CD4-positive, CD25-positive, alpha-beta regulatory T cell (primary cell): ENCODE results near the gene R3HDM4. TPM values are rescaled to one million over a fixed set of nuclear protein-coding genes. Genes with fewer than 3 reads are reported as not detected.
"Not testable (repeated sequence)": the region's sequence is repeated elsewhere in the genome, so short reads cannot be mapped to it uniquely, and the experiment has no call there.

ENCODE experiments used
- ATAC-seq, 2 donors: fragments of 150-1000 bp; cut with Tn5 transposase; one replicate each; pipeline ENCODE4 v1.10.0; 2021; ENCODE audit warnings: low read depth in 2 of 2, moderate number of reproducible peaks in 2 of 2, moderate library complexity in 1 of 2
- DNase-seq, 3 donors: peaks; one replicate each; pipeline versions ENCODE4 v3.0.0 to v3.0.0-alpha.2; 2012 to 2022; ENCODE audit warnings: mixed read lengths in 1 of 3
- H3K27ac ChIP-seq: one replicate; pipeline ENCODE4 v1.7.0; 2013; ENCODE audit warnings: mild to moderate bottlenecking, low read length; ENCODE audit not compliant: insufficient read depth, poor library complexity, severe bottlenecking
- H3K27me3 ChIP-seq: one replicate; pipeline ENCODE4 v1.7.0; 2013; ENCODE audit warnings: low read length; ENCODE audit not compliant: control insufficient read depth, insufficient read depth
- H3K36me3 ChIP-seq: one replicate; pipeline ENCODE4 v1.7.0; 2013; ENCODE audit warnings: mild to moderate bottlenecking, low read length, moderate library complexity; ENCODE audit not compliant: control insufficient read depth, insufficient read depth
- H3K4me1 ChIP-seq: 2 replicates; pipeline ENCODE4 v1.7.0; 2013; ENCODE audit warnings: mild to moderate bottlenecking, low read length; ENCODE audit not compliant: insufficient read depth, control insufficient read depth, poor library complexity, severe bottlenecking
- H3K4me3 ChIP-seq: one replicate; pipeline ENCODE4 v1.7.0; 2013; ENCODE audit warnings: low read depth, mild to moderate bottlenecking, low read length, moderate library complexity
- H3K9me3 ChIP-seq, 2 experiments: 1 replicate in 1 of 2; 2 replicates in 1 of 2; pipeline ENCODE4 v1.7.0; 2013; ENCODE audit warnings: low read length in 2 of 2, mild to moderate bottlenecking in 1 of 2, moderate library complexity in 1 of 2; ENCODE audit not compliant: control insufficient read depth in 2 of 2
- H3K27ac Mint-ChIP-seq, 3 donors: one replicate each; pipeline ENCODE4 v1.8.0; 2020 to 2022; ENCODE audit warnings: mild to moderate bottlenecking in 3 of 3, mixed read lengths in 3 of 3, moderate library complexity in 2 of 3
- H3K27me3 Mint-ChIP-seq: one replicate; pipeline ENCODE4 v1.8.0; 2022; ENCODE audit warnings: mild to moderate bottlenecking, mixed read lengths
- H3K36me3 Mint-ChIP-seq: one replicate; pipeline ENCODE4 v1.8.0; 2020; ENCODE audit warnings: mixed read lengths
- H3K4me1 Mint-ChIP-seq, 4 donors: one replicate each; pipeline ENCODE4 v1.8.0; 2020 to 2022; ENCODE audit warnings: mixed read lengths in 4 of 4, mild to moderate bottlenecking in 1 of 4
- H3K4me3 Mint-ChIP-seq, 4 donors: one replicate each; pipeline ENCODE4 v1.8.0; 2020 to 2022; ENCODE audit warnings: mild to moderate bottlenecking in 4 of 4, mixed read lengths in 4 of 4, moderate library complexity in 3 of 4
- H3K9me3 Mint-ChIP-seq, 7 donors: one replicate each; pipeline ENCODE4 v1.8.0; 2020 to 2022; ENCODE audit warnings: mixed read lengths in 7 of 7, mild to moderate bottlenecking in 3 of 7, moderate library complexity in 2 of 7
- polyA plus RNA-seq, 4 donors: library from polyadenylated mRNA; unstranded; fragments of 300-500 nt; fragmentation: Illumina TruSeq; gene quantifications; one replicate each; pipeline ENCODE4 v1.2.3, GENCODE V29; 2021
- total RNA-seq: library from RNA; stranded (reverse); gene quantifications from one replicate; pipeline ENCODE4 v1.2.3, GENCODE V29; 2022

The R3HDM4 gene
- total and polyA plus RNA-seq, 5 donors from 2014 or later = 249 to 283 (median 266) TPM

DNA sequence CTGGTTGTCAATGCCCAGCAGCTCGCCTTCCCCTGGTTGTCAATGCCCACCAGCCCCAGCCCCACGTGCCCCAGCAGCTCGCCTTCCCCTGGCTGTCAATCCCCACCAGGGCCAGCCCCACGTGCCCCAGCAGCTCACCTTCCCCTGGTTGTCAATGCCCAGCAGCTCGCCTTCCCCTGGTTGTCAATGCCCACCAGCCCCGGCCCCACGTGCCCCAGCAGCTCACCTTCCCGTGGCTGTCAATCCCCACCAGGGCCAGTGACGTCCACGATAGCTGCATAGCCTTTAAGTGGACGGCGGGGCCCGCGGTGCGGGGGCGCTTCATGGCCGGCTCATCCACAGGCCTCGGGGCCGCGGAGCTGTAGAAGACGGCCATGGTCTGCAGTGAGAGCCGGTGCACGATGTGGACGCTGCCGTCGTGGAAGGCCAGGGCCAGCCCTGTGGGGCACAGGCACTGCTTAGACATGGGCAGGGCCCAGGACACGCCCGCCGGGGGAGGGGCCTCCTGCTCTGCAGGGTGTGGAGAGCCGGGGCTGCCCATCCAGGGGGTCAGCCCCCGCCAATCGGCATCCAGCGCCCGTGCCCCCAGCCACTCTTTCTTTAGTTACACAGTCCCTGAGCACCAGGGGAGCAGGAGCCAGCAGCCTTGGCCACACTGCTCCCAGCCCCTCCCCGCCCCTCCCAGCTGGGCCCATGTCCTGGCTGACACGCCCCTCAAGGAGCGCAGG lies 33.1 kb downstream of the R3HDM4 start:
- H3K27ac Mint-ChIP-seq = peak overlapping the region in 1 of 3 donors; percentile 86
- no peak overlapping the region for H3K4me3 Mint-ChIP-seq
- peaks cover 42% of the 10 kb centered on the region for H3K36me3 ChIP-seq

DNA sequence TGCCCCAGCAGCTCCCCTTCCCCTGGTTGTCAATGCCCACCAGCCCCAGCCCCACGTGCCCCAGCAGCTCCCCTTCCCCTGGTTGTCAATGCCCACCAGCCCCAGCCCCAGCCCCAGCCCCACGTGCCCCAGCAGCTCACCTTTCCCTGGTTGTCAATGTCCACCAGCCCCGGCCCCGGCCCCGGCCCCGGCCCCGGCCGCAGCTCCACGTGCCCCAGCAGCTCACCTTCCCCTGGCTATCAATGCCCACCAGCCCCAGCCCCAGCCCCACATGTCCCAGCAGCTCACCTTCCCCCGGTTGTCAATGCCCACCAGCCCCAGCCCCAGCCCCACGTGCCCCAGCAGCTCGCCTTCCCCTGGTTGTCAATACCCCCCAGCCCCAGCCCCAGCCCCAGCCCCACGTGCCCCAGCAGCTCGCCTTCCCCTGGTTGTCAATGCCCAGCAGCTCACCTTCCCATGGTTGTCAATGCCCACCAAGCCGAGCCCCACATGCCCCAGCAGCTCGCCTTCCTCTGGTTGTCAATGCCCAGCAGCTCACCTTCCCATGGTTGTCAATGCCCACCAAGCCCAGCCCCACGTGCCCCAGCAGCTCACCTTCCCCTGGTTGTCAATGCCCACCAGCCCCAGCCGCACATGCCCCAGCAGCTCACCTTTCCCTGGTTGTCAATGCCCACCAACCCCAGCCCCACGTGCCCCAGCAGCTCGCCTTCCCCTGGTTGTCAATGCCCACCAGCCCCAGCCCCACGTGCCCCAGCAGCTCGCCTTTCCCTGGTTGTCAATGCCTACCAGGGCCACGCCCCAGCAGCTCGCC lies 34.1 kb downstream of the R3HDM4 start:
- DNase-seq, H3K36me3 Mint-ChIP-seq, H3K4me1 ChIP-seq, H3K27me3 Mint-ChIP-seq, H3K9me3 ChIP-seq, H3K27ac ChIP-seq, H3K9me3 Mint-ChIP-seq, H3K4me3 Mint-ChIP-seq, H3K4me3 ChIP-seq, ATAC-seq, H3K4me1 Mint-ChIP-seq, H3K27me3 ChIP-seq: not testable (repeated sequence)
- peaks cover 39% of the 10 kb centered on the region for H3K36me3 ChIP-seq
- peak overlapping the region in 2 of 3 donors; percentile 1 to 86 for H3K27ac Mint-ChIP-seq

More for the DNA sequence above, 33.1 kb downstream of the R3HDM4 start:
- Mint-ChIP-seq H3K36me3 (peaks cover 4% of the 10 kb centered on the region), H3K27me3 (no peaks in the 10 kb centered on the region), H3K9me3 (no peaks in the 10 kb centered on the region), H3K4me1 (peaks cover 0 to 3% (median 0%) of the 10 kb centered on the region in 4 donors)
- no peaks in the 10 kb centered on the region for H3K4me1 ChIP-seq
- H3K27me3 ChIP-seq = no peaks in the 10 kb centered on the region
- ATAC-seq (no peak), DNase-seq (no peak)
- no peaks in the 10 kb centered on the region for H3K9me3 ChIP-seq
- no peak overlapping the region for H3K27ac ChIP-seq
- no peak overlapping the region for H3K4me3 ChIP-seq

DNA sequence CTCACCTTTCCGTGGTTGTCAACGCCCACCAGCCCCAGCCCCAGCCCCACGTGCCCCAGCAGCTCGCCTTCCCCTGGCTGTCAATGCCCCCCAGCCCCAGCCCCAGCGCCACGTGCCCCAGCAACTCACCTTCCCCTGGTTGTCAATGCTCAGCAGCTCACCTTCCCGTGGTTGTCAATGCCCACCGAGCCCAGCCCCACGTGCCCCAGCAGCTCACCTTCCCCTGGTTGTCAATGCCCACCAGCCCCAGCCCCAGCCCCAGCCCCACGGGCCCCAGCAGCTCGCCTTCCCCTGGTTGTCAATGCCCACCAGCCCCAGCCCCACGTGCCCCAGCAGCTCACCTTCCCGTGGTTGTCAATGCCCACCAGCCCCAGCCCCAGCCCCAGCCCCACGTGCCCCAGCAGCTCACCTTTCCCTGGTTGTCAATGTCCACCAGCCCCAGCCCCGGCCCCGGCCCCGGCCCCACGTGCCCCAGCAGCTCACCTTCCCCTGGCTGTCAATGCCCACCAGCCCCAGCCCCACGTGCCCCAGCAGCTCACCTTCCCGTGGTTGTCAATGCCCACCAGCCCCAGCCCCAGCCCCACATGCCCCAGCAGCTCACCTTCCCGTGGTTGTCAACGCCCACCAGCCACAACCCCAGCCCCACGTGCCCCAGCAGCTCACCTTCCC lies 34.9 kb downstream of the R3HDM4 start:
- H3K36me3 ChIP-seq = peaks cover 35% of the 10 kb centered on the region
- H3K9me3 ChIP-seq, H3K4me3 Mint-ChIP-seq, DNase-seq, ATAC-seq, H3K27me3 ChIP-seq, H3K9me3 Mint-ChIP-seq, H3K4me3 ChIP-seq, H3K4me1 ChIP-seq, H3K36me3 Mint-ChIP-seq, H3K27me3 Mint-ChIP-seq, H3K27ac ChIP-seq, H3K4me1 Mint-ChIP-seq: not testable (repeated sequence)
- peak overlapping the region in 1 of 3 donors; percentile 26 for H3K27ac Mint-ChIP-seq

DNA sequence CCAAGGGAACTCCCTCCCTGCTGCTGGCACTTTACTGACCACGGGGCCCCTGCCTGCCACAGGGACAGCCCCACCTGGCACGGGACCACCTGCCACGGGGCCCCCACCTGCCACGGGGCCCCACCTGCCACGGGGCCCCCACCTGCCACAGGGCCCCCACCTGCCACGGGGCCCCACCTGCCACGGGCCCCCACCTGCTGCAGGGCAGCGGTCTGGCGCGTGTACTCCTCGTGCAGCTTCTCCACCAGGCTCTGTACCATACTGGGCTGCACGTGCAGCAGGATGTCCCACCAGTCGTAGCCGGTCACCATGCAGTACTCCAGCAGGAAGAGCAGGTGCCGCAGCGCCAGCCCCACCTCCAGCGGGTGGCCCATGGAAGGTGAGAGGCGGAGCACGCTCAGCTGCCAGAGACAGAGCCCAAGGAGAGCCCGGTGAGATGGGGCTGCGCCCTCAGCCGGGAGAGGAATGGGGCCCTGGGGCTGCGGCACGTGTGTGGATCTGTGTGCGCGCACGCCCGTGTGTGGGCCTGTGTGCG lies 36.2 kb downstream of the R3HDM4 start:
- H3K4me3 ChIP-seq = no peak overlapping the region
- Mint-ChIP-seq H3K36me3 (peaks cover 4% of the 10 kb centered on the region), H3K9me3 (peaks cover 0 to 3% (median 0%) of the 10 kb centered on the region in 7 donors), H3K4me3 (no peak overlapping the region), H3K27me3 (peaks cover 5% of the 10 kb centered on the region), H3K4me1 (peaks cover 0 to 14% (median 3%) of the 10 kb centered on the region in 4 donors), H3K27ac (peak overlapping the region in 1 of 3 donors; percentile 89)
- peaks cover 25% of the 10 kb centered on the region for H3K36me3 ChIP-seq
- H3K27me3 ChIP-seq = no peaks in the 10 kb centered on the region
- peaks cover 13% of the 10 kb centered on the region for H3K4me1 ChIP-seq
- DNase-seq = no peak
- H3K27ac ChIP-seq = no peak overlapping the region
- no peak for ATAC-seq
- H3K9me3 ChIP-seq = no peaks in the 10 kb centered on the region

DNA sequence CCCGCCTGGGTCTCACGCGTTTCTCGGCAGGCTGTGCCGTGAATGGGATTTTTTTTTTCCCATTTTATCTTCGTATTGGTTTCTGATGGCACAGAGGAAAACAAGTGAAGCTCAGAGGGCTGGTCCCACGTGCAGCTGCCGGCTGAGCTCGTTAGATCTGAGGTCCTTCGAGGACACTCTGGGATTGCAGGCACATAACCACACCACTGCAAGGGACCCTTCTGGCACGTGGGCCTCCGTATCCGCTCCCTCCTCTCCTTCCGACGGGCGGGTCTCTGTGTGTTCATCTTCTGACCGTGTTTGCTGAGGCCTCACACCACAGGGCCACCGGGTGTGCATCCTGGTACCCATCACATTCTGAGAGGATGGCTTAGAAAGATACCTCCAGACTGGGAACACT lies 36.9 kb downstream of the R3HDM4 start:
- H3K27ac Mint-ChIP-seq = peak overlapping the region in 1 of 3 donors; percentile 54
- Histone ChIP-seq H3K27me3 (no peaks in the 10 kb centered on the region), H3K36me3 (peaks cover 18% of the 10 kb centered on the region), H3K4me3 (no peak overlapping the region), H3K27ac (no peak overlapping the region), H3K9me3 (no peaks in the 10 kb centered on the region), H3K4me1 (peaks cover 14% of the 10 kb centered on the region)
- H3K4me1 Mint-ChIP-seq = peaks cover 0 to 17% (median 3%) of the 10 kb centered on the region in 4 donors
- H3K9me3 Mint-ChIP-seq = peaks cover 0 to 3% (median 0%) of the 10 kb centered on the region in 7 donors
- ATAC-seq (no peak), DNase-seq (no peak)
- peaks cover 4% of the 10 kb centered on the region for H3K36me3 Mint-ChIP-seq
- no peak overlapping the region for H3K4me3 Mint-ChIP-seq
- peaks cover 5% of the 10 kb centered on the region for H3K27me3 Mint-ChIP-seq

DNA sequence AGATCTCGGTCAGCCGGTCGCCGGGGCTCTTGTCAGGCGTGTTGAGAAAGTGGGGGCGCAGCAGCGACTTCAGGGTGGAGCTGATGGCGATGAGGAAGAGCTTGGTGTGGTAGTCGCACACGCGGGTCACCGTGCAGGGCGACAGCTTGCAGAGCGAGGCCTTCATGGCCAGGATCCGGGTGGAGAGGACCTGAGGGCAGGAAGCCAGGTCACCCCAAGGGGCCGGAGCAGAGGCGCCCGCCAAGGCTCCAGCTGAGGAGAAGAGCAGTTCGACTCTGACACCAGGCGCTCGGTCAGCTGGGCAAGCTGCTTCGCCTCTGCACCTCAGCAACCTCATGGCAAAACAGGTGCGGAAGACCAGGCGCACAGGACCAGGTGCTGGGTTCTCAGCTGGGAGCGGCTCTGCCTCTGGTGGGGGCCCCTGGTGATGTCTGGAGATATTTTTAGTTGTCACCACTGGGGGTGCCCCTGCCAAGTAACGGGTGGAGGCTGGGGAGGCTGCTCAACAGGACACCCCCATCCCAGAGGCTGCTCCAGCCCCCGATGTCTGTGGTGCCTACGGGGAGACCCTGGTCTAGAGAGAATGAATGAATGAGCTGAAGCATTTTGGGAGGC lies 37.6 kb downstream of the R3HDM4 start:
- Mint-ChIP-seq H3K4me1 (peaks cover 0 to 19% (median 3%) of the 10 kb centered on the region in 4 donors), H3K36me3 (peaks cover 5% of the 10 kb centered on the region), H3K4me3 (no peak overlapping the region), H3K9me3 (peaks cover 0 to 3% (median 0%) of the 10 kb centered on the region in 7 donors), H3K27ac (peak overlapping the region in 1 of 3 donors; percentile 38), H3K27me3 (peaks cover 5% of the 10 kb centered on the region)
- Histone ChIP-seq H3K27ac (no peak overlapping the region), H3K4me1 (peaks cover 14% of the 10 kb centered on the region), H3K9me3 (no peaks in the 10 kb centered on the region), H3K36me3 (peaks cover 16% of the 10 kb centered on the region), H3K4me3 (no peak overlapping the region), H3K27me3 (no peaks in the 10 kb centered on the region)
- DNase-seq = no peak
- no peak for ATAC-seq

DNA sequence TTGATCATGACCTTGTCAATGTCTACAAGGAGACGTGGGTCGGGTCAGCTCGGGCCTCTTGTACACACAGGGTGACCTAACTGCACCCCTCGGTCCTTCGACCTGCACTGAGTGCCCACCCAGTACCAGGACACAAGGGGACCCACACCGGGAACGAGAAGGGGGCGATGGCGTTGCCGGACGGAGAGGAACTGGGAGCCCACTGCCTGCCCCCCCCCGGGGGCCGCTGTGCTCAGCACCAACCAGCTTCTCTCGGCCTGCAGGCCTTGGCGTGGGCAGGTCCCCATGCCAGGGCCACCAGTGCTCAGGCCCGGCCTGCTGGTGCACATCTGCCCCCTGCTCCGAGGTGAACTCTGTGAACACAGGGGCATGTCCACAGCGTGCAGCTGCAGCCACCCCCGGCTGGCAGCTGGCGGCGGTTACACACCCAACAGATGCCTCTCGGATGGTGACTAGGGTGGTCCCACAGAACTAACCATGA lies 39.4 kb downstream of the R3HDM4 start:
- Mint-ChIP-seq H3K9me3 (peaks cover 0 to 3% (median 0%) of the 10 kb centered on the region in 7 donors), H3K36me3 (peaks cover 11% of the 10 kb centered on the region), H3K4me1 (peaks cover 0 to 21% (median 6%) of the 10 kb centered on the region in 4 donors), H3K27ac (no peak overlapping the region), H3K27me3 (peaks cover 5% of the 10 kb centered on the region), H3K4me3 (peak overlapping the region in 1 of 4 donors; percentile 13)
- DNase-seq (no peak), ATAC-seq (no peak)
- no peaks in the 10 kb centered on the region for H3K27me3 ChIP-seq
- peak overlapping the region; percentile 33 for H3K27ac ChIP-seq
- H3K36me3 ChIP-seq = peaks cover 25% of the 10 kb centered on the region
- H3K4me3 ChIP-seq = no peak overlapping the region
- no peaks in the 10 kb centered on the region for H3K9me3 ChIP-seq
- peaks cover 14% of the 10 kb centered on the region for H3K4me1 ChIP-seq
